Tibial nerve (tissue), 3 donors: ENCODE data around the gene INTS13.

ENCODE experiments used
- CTCF ChIP-seq, 5 experiments: fragments of 200-600 bp in 3 of 5; fragments of 450-650 bp in 2 of 5; sonication (generic) in 3 of 5; IDR thresholded peaks; one replicate each; pipeline ENCODE4 v1.5.1; 2016 to 2019; ENCODE audit warnings: antibody characterized with exemption in 5 of 5, mild to moderate bottlenecking in 3 of 5, moderate library complexity in 2 of 5
- POLR2A ChIP-seq, 2 donors: fragments of 450-650 bp; IDR thresholded peaks; one replicate each; pipeline ENCODE4 v1.6.1; 2017; ENCODE audit warnings: antibody characterized with exemption in 2 of 2, mild to moderate bottlenecking in 2 of 2, moderate library complexity in 2 of 2

DNA sequence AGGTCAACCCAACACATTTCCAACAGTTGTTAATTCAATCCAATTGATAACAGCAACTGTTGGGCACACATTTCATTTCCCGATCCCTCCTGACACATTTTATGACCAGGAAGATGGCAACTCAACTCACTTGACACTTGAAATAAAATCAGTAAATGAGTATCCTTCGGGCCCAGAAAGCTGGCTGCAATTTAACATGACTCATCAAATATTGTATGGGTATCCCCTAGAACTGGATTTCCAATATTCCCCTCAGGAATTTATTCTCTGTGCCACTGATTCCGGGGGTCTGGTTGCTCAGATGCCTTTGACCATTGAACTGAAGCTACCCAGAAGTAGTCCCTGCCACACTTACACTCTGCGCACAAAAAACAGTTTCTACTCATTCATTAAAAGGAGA lies 42.1 kb downstream of the INTS13 start:
- no peak for TF ChIP-seq CTCF (IDR thresholded peaks at IDR 0.05)
- TF ChIP-seq POLR2A (IDR thresholded peaks at IDR 0.05) = no peak
